Cerebellar nuclear complex (tissue), 1 donor: ENCODE data around the gene TBC1D28.
"Not testable (repeated sequence)": the region's sequence is repeated elsewhere in the genome, so short reads cannot be mapped to it uniquely, and the experiment has no call there.

Experiments used
- DNase-seq, 2 experiments: peaks; one replicate each; lab custom pipeline; 2025; lab: John Stamatoyannopoulos, UW

The TBC1D28 gene

DNA sequence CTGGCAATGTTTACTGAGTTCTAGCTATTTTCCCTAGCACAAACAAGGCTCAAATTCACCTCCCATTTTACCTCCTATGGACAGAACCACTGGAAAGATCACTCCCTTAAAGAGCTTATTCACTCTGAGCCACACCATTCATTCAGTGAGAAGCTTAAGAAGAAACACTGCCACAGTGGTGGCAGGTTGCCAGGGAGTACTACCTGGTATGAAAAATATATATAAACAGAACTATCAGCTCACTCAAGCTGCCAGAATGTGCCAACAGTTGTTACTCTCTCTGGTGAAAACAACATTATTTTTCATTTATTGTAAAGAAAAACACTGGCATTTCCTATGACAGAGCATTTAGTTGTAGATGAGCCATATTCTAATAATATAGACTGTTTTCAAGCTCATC lies 31.2 kb downstream of the TBC1D28 start:
- not testable (repeated sequence) for DNase-seq

- DNase-seq: not testable (repeated sequence)
Measured at GRCh38 chr17:18593138-18593537, 51.1 kb downstream of the TBC1D28 start.
